Measurements from ENCODE around the gene MIER1. TPM values are rescaled to one million over a fixed set of nuclear protein-coding genes. Genes with fewer than 3 reads are reported as not detected.

The MIER1 gene
- total and polyA plus RNA-seq, 2 donors (not counting 1 experiment from before 2014, with no cell fraction given) = 7.7 to 55.0 TPM

- DNase-seq (no peak), ATAC-seq (ENCODE audit: low read depth) (no peak)
- CTCF ChIA-PET = interaction anchor here (0.6 to 0.7 kb wide), 2 partner anchors 181 to 388 kb away, joined by 3 to 6 read pairs; no protein-coding TSS in a partner anchor
- no peak overlapping the region for H2AFZ ChIP-seq (ENCODE audit: insufficient read depth, low read depth, low read length, poor library complexity, severe bottlenecking)
- no peaks in the 10 kb centered on the region for H3K9me3 ChIP-seq (ENCODE audit: control extremely low read depth in 1 of 3, control insufficient read depth in 2 of 3, insufficient read depth in 1 of 3, low read length in 2 of 3)
- intact Hi-C loops (cut with micrococcal nuclease) = no loop called here
- no peaks in the 10 kb centered on the region for H3K4me1 ChIP-seq (ENCODE audit: control insufficient read depth in 2 of 2, insufficient read depth in 2 of 2, low read length in 2 of 2)
- no peak overlapping the region for H3K27ac ChIP-seq (ENCODE audit: low read length in 2 of 2)
- Mint-ChIP-seq H3K4me1 (peaks cover 10% of the 10 kb centered on the region), H3K27ac (no peak overlapping the region), H3K4me3 (no peak overlapping the region), H3K9me3 (ENCODE audit: insufficient read depth) (no peaks in the 10 kb centered on the region), H3K27me3 (no peaks in the 10 kb centered on the region)
- H3K79me2 ChIP-seq (ENCODE audit: control insufficient read depth, insufficient read depth, low read length) = peaks cover 63% of the 10 kb centered on the region
- no CpG with 5 or more reads among the region's 7 CpGs for WGBS (ENCODE audit: insufficient coverage)
- TF ChIP-seq CTCF (IDR thresholded peaks at IDR 0.05) (no peak), EZH2 (IDR thresholded peaks at IDR 0.05; ENCODE audit: borderline replicate concordance, insufficient read depth, low read depth, low read length, poor library complexity, severe bottlenecking) (no peak)
- peaks cover 8 to 57% of the 10 kb centered on the region in 2 experiments for H3K36me3 ChIP-seq (replicated peaks in 1 of 2; ENCODE audit: control extremely low read depth in 1 of 2, control insufficient read depth in 1 of 2, extremely low read depth in 1 of 2, insufficient read depth in 2 of 2, low read length in 1 of 2)
- H3K4me3 ChIP-seq (ENCODE audit: control extremely low read depth in 1 of 5, extremely low read depth in 1 of 5, insufficient read depth in 1 of 5, low read depth in 2 of 5, low read length in 4 of 5) = no peak overlapping the region
- H3K4me2 ChIP-seq (replicated peaks; ENCODE audit: low read depth, low read length, poor library complexity, severe bottlenecking) = no peak overlapping the region
- no peaks in the 10 kb centered on the region for H3K27me3 ChIP-seq (replicated peaks in 1 of 4; ENCODE audit: control extremely low read depth in 1 of 4, control insufficient read depth in 3 of 4, insufficient read depth in 4 of 4, low read length in 3 of 4)
- H4K20me1 ChIP-seq (ENCODE audit: control insufficient read depth, insufficient read depth, low read length, poor library complexity, severe bottlenecking) = peaks cover 67% of the 10 kb centered on the region
- H3K9ac ChIP-seq (ENCODE audit: low read length) = no peak overlapping the region
- POLR2A ChIA-PET = no interaction called here
Observed at GRCh38 chr1:66944330-66945274, 19.8 kb downstream of the MIER1 start.

DNA sequence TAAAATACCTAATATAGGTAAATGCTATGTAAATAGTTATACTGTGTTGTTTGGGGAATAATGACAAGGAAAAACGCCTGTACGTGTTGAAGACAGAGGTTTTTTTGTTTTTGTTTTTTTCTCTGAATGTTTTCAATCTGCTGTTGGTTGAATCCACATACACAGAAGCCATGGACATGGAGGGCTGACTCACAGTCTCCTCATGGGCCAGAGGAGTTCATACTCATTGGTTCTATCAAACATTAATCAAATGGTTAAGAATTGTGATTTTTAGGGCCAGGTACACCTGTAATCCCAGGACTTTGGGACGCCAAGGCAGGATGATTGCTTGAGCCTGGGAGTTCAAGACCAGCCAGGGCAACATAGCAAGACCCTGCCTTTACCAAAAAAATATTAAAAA, 20.5 kb downstream of the MIER1 start:
- Histone ChIP-seq H3K27ac (ENCODE audit: low read length in 2 of 2) (no peak overlapping the region), H3K27me3 (replicated peaks in 1 of 4; ENCODE audit: control extremely low read depth in 1 of 4, control insufficient read depth in 3 of 4, insufficient read depth in 4 of 4, low read length in 3 of 4) (no peaks in the 10 kb centered on the region), H3K4me1 (ENCODE audit: control insufficient read depth in 2 of 2, insufficient read depth in 2 of 2, low read length in 2 of 2) (no peaks in the 10 kb centered on the region), H3K4me3 (ENCODE audit: control extremely low read depth in 1 of 5, extremely low read depth in 1 of 5, insufficient read depth in 1 of 5, low read depth in 2 of 5, low read length in 4 of 5) (no peak overlapping the region), H3K4me2 (replicated peaks; ENCODE audit: low read depth, low read length, poor library complexity, severe bottlenecking) (no peak overlapping the region), H3K79me2 (ENCODE audit: control insufficient read depth, insufficient read depth, low read length) (peaks cover 56% of the 10 kb centered on the region), H3K9ac (ENCODE audit: low read length) (no peak overlapping the region), H4K20me1 (ENCODE audit: control insufficient read depth, insufficient read depth, low read length, poor library complexity, severe bottlenecking) (peaks cover 62% of the 10 kb centered on the region), H3K9me3 (ENCODE audit: control extremely low read depth in 1 of 3, control insufficient read depth in 2 of 3, insufficient read depth in 1 of 3, low read length in 2 of 3) (no peaks in the 10 kb centered on the region), H3K36me3 (replicated peaks in 1 of 2; ENCODE audit: control extremely low read depth in 1 of 2, control insufficient read depth in 1 of 2, extremely low read depth in 1 of 2, insufficient read depth in 2 of 2, low read length in 1 of 2) (peaks cover 8 to 56% of the 10 kb centered on the region in 2 experiments), H2AFZ (ENCODE audit: insufficient read depth, low read depth, low read length, poor library complexity, severe bottlenecking) (no peak overlapping the region)
- Mint-ChIP-seq H3K9me3 (ENCODE audit: insufficient read depth) (no peaks in the 10 kb centered on the region), H3K27me3 (no peaks in the 10 kb centered on the region), H3K4me1 (peaks cover 7% of the 10 kb centered on the region), H3K27ac (no peak overlapping the region), H3K4me3 (no peak overlapping the region)
- CTCF ChIA-PET = interaction anchor here (0.7 kb wide), 1 partner anchor 268 kb away, joined by 3 read pairs; no protein-coding TSS in a partner anchor
- ATAC-seq (ENCODE audit: low read depth) (no peak), DNase-seq (no peak)
- TF ChIP-seq EZH2 (IDR thresholded peaks at IDR 0.05; ENCODE audit: borderline replicate concordance, insufficient read depth, low read depth, low read length, poor library complexity, severe bottlenecking) (no peak), CTCF (IDR thresholded peaks at IDR 0.05) (no peak)
- no CpG with 5 or more reads among the region's 3 CpGs for WGBS (ENCODE audit: insufficient coverage)
- intact Hi-C loops (cut with micrococcal nuclease) = no loop called here
- POLR2A ChIA-PET = no interaction called here

All from B cell (primary cell).